Muscle layer of duodenum (tissue), 2 donors: ENCODE measurements around the gene ANKRD13B.
"Not testable (repeated sequence)": the region's sequence is repeated elsewhere in the genome, so short reads cannot be mapped to it uniquely, and the experiment has no call there.

ENCODE experiments used
- H3K27ac ChIP-seq: one replicate; pipeline ENCODE4 v1.7.0; 2013; ENCODE audit warnings: mild to moderate bottlenecking, low read length
- H3K27me3 ChIP-seq: one replicate; pipeline ENCODE4 v1.7.0; 2013; ENCODE audit warnings: low read depth, mild to moderate bottlenecking, control low read depth, low read length
- H3K36me3 ChIP-seq, 2 donors: one replicate each; pipeline ENCODE4 v1.7.0; 2013; ENCODE audit warnings: low read length in 2 of 2, control low read depth in 1 of 2, mild to moderate bottlenecking in 1 of 2; ENCODE audit not compliant: insufficient read depth in 2 of 2, control insufficient read depth in 1 of 2
- H3K4me1 ChIP-seq, 2 donors: one replicate each; pipeline ENCODE4 v1.7.0; 2013; ENCODE audit warnings: low read length in 2 of 2, mild to moderate bottlenecking in 2 of 2, control low read depth in 1 of 2, moderate library complexity in 1 of 2; ENCODE audit not compliant: insufficient read depth in 2 of 2, control insufficient read depth in 1 of 2
- H3K4me3 ChIP-seq, 2 donors: one replicate each; pipeline ENCODE4 v1.7.0; 2013; ENCODE audit warnings: low read length in 2 of 2, low read depth in 1 of 2, mild to moderate bottlenecking in 1 of 2
- H3K9me3 ChIP-seq, 2 donors: one replicate each; pipeline ENCODE4 v1.7.0; 2013; ENCODE audit warnings: low read length in 2 of 2, control low read depth in 1 of 2, mild to moderate bottlenecking in 1 of 2; ENCODE audit not compliant: control insufficient read depth in 1 of 2
- donor health status: healthy.

The ANKRD13B gene

GRCh38 chr17:29648005-29648404 is 55.1 kb downstream of the ANKRD13B start:
- Histone ChIP-seq H3K27ac (no peak overlapping the region), H3K4me3 (no peak overlapping the region), H3K4me1 (peaks cover 0 to 13% of the 10 kb centered on the region in 2 donors), H3K27me3 (no peaks in the 10 kb centered on the region), H3K9me3 (no peaks in the 10 kb centered on the region), H3K36me3 (peaks cover 16 to 19% of the 10 kb centered on the region in 2 donors)

DNA sequence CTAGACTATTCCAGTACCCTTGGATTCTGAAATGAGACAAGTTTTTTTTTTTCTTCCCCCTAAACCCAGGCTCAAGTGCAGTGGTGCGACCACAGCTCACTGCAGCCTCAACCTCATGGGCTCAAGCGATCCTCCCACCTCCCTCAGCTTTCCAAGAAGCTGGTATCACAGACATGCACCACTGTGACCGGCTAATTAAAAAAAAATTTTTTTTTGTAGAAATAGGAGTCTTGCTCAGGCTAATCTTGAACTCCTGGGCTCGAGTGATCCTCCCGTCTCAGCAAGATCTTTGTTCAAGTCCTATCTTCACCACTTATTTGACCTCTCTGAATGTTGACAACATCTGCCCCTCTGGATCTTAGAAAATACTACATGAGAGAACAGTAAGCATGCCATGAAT is 56.4 kb downstream of the ANKRD13B start:
- Histone ChIP-seq H3K4me1 (peaks cover 0 to 13% of the 10 kb centered on the region in 2 donors), H3K27me3 (no peaks in the 10 kb centered on the region), H3K27ac (no peak overlapping the region), H3K36me3 (peaks cover 16 to 19% of the 10 kb centered on the region in 2 donors), H3K9me3 (no peaks in the 10 kb centered on the region), H3K4me3 (no peak overlapping the region)

DNA sequence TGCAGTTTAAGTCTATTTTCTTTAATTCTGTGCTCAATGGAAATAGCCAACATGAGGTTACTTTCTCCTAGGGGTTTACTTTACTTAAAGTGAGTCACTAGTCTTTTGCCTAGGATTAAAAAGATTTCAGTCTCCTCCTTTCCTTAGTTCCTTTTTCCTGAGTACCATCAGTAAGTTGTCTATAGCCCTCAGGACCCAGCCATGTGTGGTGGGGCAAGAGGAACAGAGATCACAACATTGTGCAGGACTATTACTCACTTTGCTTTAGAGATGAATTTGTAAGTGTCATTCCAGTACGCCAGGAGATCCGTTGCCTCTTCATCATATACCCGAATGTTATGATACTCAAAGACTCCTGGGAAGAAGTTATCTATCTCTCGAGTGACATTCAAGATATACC is 57.5 kb downstream of the ANKRD13B start:
- peaks cover 19 to 20% of the 10 kb centered on the region in 2 donors for H3K36me3 ChIP-seq
- peaks cover 0 to 10% of the 10 kb centered on the region in 2 donors for H3K4me1 ChIP-seq
- no peaks in the 10 kb centered on the region for H3K27me3 ChIP-seq
- no peak overlapping the region for H3K27ac ChIP-seq
- no peak overlapping the region for H3K4me3 ChIP-seq
- no peaks in the 10 kb centered on the region for H3K9me3 ChIP-seq

DNA sequence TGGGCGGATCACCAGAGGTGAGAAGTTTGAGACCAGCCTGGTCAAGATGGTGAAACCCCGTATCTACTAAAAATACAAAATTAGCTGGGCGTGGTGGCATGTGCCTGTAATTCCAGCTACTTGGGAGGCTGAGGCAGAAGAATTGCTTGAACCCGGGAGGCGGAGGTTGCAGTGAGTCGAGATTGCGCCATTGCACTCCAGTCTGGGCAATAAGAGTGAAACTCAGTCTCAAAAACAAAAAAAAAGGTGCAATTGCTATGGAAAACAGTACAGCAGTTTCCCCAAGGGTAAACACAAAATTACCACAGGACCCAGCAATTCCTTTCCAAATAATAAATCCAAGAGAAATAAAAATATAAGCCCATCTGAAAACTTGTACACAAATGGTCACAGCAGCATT is 59.0 kb downstream of the ANKRD13B start:
- H3K4me1 ChIP-seq, H3K9me3 ChIP-seq, H3K4me3 ChIP-seq, H3K27ac ChIP-seq, H3K27me3 ChIP-seq: not testable (repeated sequence)
- H3K36me3 ChIP-seq = peaks cover 19 to 28% of the 10 kb centered on the region in 2 donors

- Histone ChIP-seq H3K27me3 (no peaks in the 10 kb centered on the region), H3K9me3 (no peaks in the 10 kb centered on the region), H3K27ac (no peak overlapping the region), H3K36me3 (peaks cover 16 to 22% of the 10 kb centered on the region in 2 donors), H3K4me1 (no peaks in the 10 kb centered on the region), H3K4me3 (no peak overlapping the region)
Measured at GRCh38 chr17:29652976-29653375, 60.0 kb downstream of the ANKRD13B start.

- Histone ChIP-seq H3K27ac (no peak overlapping the region), H3K27me3 (no peaks in the 10 kb centered on the region), H3K4me1 (no peaks in the 10 kb centered on the region), H3K36me3 (peaks cover 11 to 16% of the 10 kb centered on the region in 2 donors), H3K9me3 (no peaks in the 10 kb centered on the region), H3K4me3 (no peak overlapping the region)
Measured at GRCh38 chr17:29653995-29654714, 61.2 kb downstream of the ANKRD13B start.

GRCh38 chr17:29655323-29655722 is 62.4 kb downstream of the ANKRD13B start:
- Histone ChIP-seq H3K27me3 (no peaks in the 10 kb centered on the region), H3K36me3 (peaks cover 12 to 15% of the 10 kb centered on the region in 2 donors)

GRCh38 chr17:29659155-29659554 is 66.2 kb downstream of the ANKRD13B start:
- peaks cover 6 to 12% of the 10 kb centered on the region in 2 donors for H3K36me3 ChIP-seq

More at GRCh38 chr17:29655323-29655722, 62.4 kb downstream of the ANKRD13B start:
- no peaks in the 10 kb centered on the region for H3K4me1 ChIP-seq
- H3K4me3 ChIP-seq = no peak overlapping the region
- no peak overlapping the region for H3K27ac ChIP-seq
- H3K9me3 ChIP-seq = no peaks in the 10 kb centered on the region

GRCh38 chr17:29661213-29661612 is 68.3 kb downstream of the ANKRD13B start:
- no peaks in the 10 kb centered on the region for H3K27me3 ChIP-seq
- H3K27ac ChIP-seq = no peak overlapping the region
- H3K9me3 ChIP-seq = no peaks in the 10 kb centered on the region
- no peak overlapping the region for H3K4me3 ChIP-seq
- H3K4me1 ChIP-seq = no peaks in the 10 kb centered on the region
- peaks cover 6 to 16% of the 10 kb centered on the region in 2 donors for H3K36me3 ChIP-seq

More at GRCh38 chr17:29659155-29659554, 66.2 kb downstream of the ANKRD13B start:
- Histone ChIP-seq H3K27ac (no peak overlapping the region), H3K27me3 (no peaks in the 10 kb centered on the region), H3K4me3 (no peak overlapping the region), H3K9me3 (no peaks in the 10 kb centered on the region), H3K4me1 (no peaks in the 10 kb centered on the region)

- no peak overlapping the region for H3K27ac ChIP-seq
- H3K4me1 ChIP-seq = no peaks in the 10 kb centered on the region
- no peak overlapping the region for H3K4me3 ChIP-seq
- no peaks in the 10 kb centered on the region for H3K9me3 ChIP-seq
- H3K36me3 ChIP-seq = peaks cover 10 to 23% of the 10 kb centered on the region in 2 donors
- H3K27me3 ChIP-seq = no peaks in the 10 kb centered on the region
Measured at GRCh38 chr17:29663155-29663554, 70.2 kb downstream of the ANKRD13B start.
